HG02943 (cell line): ENCODE measurements around the gene BACE1.
"Not testable (repeated sequence)": the region's sequence is repeated elsewhere in the genome, so short reads cannot be mapped to it uniquely, and the experiment has no call there.

ENCODE experiments used
- ATAC-seq: cut with Tn5 transposase; IDR thresholded peaks from one replicate; pipeline ENCODE4 v1.9.1; 2021; ENCODE audit warnings: mild to moderate bottlenecking, low read depth, moderate library complexity; ENCODE audit not compliant: unreplicated experiment

Gene BACE1

GRCh38 chr11:117279711-117280376 is 36.2 kb downstream of the BACE1 start:
- ATAC-seq, result no peak

- no peak for ATAC-seq
These were observed 37.7 kb downstream of the BACE1 start for GRCh38 chr11:117278347-117278746.

- no peak for ATAC-seq
These were observed 42.3 kb downstream of the BACE1 start for GRCh38 chr11:117273550-117274289.

- ATAC-seq, result not testable (repeated sequence)
These were observed 43.9 kb downstream of the BACE1 start for GRCh38 chr11:117272175-117272574.

GRCh38 chr11:117271208-117271607 is 44.8 kb downstream of the BACE1 start:
- no peak for ATAC-seq

GRCh38 chr11:117269856-117270255 is 46.2 kb downstream of the BACE1 start:
- no peak for ATAC-seq

- ATAC-seq, result no peak
These were observed 50.3 kb downstream of the BACE1 start for GRCh38 chr11:117265745-117266144.

GRCh38 chr11:117264624-117265323 is 51.3 kb downstream of the BACE1 start:
- ATAC-seq, result not testable (repeated sequence)

- no peak for ATAC-seq
These were observed 56.6 kb downstream of the BACE1 start for GRCh38 chr11:117259417-117259816.

GRCh38 chr11:117258576-117258975 is 57.5 kb downstream of the BACE1 start:
- ATAC-seq, result no peak

GRCh38 chr11:117256573-117256972 is 59.5 kb downstream of the BACE1 start:
- ATAC-seq, result no peak

- ATAC-seq, result no peak
These were observed 60.1 kb downstream of the BACE1 start for GRCh38 chr11:117255966-117256365.

GRCh38 chr11:117251506-117251905 is 64.5 kb downstream of the BACE1 start:
- no peak for ATAC-seq

- no peak for ATAC-seq
These were observed 66.5 kb downstream of the BACE1 start for GRCh38 chr11:117249571-117249970.

- ATAC-seq, result no peak
These were observed 67.7 kb downstream of the BACE1 start for GRCh38 chr11:117248341-117248740.

- no peak for ATAC-seq
These were observed 76.8 kb downstream of the BACE1 start for GRCh38 chr11:117239295-117239694.

GRCh38 chr11:117238221-117238620 is 77.8 kb downstream of the BACE1 start:
- ATAC-seq, result no peak
